ENCODE measurements around the gene LCORL.

DNA sequence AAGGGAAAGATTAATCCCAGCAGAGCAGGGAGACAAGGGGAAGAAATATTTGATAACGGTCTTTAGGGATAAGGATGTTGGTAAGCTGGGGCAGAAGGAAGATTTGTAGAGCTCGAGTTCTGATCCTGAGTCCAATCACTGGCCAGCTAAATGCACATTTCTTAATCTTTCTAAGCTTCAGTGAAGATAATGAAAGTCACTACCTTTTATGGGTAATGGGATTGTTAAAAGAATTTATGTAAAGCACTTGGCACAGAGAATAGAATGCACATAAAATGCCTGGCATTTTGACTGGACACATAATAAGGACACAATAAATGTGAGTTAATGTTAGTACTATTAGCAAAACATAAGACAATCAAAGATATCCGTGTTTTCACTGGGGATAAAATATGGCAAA, 167.5 kb downstream of the LCORL start:
- TF ChIP-seq, protein P1, sequence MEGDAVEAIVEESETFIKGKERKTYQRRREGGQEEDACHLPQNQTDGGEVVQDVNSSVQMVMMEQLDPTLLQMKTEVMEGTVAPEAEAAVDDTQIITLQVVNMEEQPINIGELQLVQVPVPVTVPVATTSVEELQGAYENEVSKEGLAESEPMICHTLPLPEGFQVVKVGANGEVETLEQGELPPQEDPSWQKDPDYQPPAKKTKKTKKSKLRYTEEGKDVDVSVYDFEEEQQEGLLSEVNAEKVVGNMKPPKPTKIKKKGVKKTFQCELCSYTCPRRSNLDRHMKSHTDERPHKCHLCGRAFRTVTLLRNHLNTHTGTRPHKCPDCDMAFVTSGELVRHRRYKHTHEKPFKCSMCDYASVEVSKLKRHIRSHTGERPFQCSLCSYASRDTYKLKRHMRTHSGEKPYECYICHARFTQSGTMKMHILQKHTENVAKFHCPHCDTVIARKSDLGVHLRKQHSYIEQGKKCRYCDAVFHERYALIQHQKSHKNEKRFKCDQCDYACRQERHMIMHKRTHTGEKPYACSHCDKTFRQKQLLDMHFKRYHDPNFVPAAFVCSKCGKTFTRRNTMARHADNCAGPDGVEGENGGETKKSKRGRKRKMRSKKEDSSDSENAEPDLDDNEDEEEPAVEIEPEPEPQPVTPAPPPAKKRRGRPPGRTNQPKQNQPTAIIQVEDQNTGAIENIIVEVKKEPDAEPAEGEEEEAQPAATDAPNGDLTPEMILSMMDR (conservative IDR thresholded peaks at IDR 0.05), result no peak
- no peak for TF ChIP-seq EZH2 (IDR thresholded peaks at IDR 0.05; ENCODE audit: low read depth)

Measured in PC-9 (cell line).